Renal cortex interstitium (tissue), 11 donors: ENCODE results near the gene KRT86. TPM values are rescaled to one million over a fixed set of nuclear protein-coding genes. Genes with fewer than 3 reads are reported as not detected.
"Not testable (repeated sequence)": the region's sequence is repeated elsewhere in the genome, so short reads cannot be mapped to it uniquely, and the experiment has no call there.

ENCODE experiments used
- DNase-seq, 11 donors: peaks; one replicate each; pipeline ENCODE4 v3.0.0-alpha.2; 2013; ENCODE audit warnings: low read depth in 9 of 11, low spot score in 4 of 11; ENCODE audit errors: extremely low read depth in 1 of 11
- polyA plus RNA-seq, 3 donors: library from polyadenylated mRNA; unstranded; fragments of 120-200 nt; gene quantifications; one replicate each; pipeline ENCODE4 v1.2.1, GENCODE V29; 2013; ENCODE audit not compliant: insufficient read length in 3 of 3

The KRT86 gene
- polyA plus RNA-seq, 3 donors = not detected

DNA sequence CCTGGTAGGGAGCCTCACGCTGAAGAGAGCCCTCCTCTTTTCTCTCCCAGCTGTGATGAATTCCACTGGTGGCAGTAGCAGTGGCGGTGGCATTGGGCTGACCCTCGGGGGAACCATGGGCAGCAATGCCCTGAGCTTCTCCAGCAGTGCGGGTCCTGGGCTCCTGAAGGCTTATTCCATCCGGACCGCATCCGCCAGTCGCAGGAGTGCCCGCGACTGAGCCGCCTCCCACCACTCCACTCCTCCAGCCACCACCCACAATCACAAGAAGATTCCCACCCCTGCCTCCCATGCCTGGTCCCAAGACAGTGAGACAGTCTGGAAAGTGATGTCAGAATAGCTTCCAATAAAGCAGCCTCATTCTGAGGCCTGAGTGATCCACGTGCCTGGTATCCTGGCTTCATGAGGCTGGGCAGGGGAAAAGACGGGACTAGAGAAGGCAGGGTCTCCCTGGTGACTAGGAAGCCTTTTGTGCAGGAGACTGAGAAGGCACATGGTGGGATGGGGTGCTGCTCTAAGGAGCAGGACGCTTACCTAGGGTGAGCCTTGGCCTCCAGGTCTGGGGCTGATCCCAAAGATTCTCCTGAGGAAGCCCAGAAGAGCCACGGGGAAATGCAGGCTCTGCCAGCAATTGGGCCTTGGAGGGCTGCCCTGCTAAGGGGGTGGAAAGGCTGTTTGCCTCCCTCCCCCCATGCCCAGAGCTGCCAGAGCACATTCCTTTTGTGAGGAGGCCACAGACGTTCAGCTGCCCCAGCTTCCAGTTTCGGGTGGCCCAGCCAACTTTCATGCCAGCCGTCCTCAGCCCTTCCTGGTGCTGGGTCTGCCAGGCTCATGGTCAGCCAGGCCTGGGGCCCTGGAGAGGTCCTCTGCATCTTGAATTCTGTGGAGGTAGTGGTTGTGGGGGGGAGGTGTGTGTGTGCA, 25.6 kb upstream of the KRT86 start:
- DNase-seq = no peak

DNA sequence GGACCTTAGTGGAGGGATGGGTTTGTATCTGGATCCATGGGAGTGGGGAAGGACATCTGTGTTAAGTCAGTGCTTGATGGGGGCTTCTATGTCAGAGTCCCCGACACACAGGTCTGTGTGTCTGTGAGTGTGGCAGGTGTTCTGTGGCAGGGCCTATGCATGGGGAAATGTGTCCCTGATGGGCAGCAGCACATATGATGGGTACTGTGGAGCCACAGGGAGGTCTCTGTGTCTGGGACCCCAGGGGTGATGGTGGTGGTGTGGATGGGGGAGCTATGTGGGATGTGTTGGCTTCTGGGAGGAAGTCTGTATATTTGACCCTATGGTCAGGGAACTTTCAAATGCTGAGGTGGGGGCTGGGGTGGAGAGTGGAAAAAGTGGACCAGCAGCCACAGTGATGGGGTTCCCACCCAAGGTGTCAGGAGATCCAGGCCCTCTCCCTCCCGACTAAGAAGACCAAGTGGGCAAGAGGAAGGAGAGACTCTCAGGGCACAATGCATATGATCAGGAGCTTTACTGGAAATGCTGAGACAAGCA, 24.9 kb upstream of the KRT86 start:
- no peak for DNase-seq

DNA sequence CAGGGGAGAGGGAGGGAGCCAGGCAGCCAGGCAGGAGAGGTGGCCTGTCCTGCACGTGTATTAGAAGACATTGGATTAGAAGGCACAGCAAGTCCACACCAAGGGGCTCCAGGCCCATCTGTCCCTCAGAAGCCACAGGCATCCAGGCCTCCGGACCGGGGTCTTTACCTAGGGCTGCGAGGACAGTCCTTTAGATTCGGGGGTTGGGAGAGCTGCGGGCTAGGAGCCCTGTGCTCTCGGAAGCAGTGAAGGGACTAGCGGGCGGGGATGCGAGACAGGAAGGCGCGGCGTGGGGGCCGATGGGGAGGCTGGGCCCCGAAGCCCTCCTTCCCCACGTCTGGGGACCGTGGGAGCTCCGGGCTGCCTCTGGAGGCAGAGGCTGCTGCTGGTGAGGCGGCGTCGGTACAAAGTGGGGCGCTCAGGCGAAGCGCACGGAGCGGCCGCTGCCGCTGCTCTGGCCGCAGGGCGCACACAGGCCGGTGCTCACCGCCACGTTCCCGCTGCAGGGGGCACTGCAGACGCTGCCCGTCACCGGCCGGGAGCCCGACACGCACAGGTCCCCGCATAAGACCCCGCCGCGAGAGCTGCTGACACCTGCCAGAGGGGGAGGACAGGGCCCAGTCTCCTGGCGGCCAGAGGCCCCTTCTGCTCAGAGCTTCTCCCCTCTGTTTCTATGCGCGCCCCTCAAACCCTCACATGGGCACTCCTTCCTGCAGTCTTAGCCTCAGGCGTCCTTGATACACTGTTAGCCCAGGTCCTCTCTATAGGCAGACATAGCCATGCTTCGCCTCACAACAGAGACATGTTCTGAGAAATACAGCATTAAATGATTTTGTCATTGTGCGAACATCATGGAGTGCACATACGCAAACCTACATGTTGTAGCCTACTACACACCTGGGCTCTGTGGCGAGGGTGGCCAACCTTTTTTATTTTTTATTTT, 24.1 kb upstream of the KRT86 start:
- no peak for DNase-seq

- DNase-seq = no peak
Observed at GRCh38 chr12:52251367-52252051, 22.9 kb upstream of the KRT86 start.

DNA sequence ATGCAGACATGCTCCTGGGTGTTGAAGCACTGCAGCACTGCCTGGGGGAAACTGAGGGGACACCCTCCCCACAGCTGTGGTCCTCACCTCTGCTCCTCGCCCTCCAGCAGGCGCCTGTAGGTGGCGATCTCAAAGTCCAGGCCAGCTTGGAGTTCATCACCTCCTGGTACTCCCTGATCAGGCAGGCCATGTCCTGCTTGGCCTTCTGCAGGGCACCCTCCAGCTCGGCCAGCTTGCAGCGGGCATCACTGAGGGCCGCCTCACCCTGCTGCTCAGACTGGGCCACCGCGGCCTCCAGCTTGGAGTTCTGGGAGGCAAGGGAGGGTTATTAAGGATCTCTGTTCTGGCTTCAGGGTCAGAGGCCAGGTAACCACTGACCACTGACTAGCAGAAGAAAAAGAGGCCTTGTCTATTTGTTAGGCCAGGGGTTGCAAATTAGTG, 22.2 kb upstream of the KRT86 start:
- DNase-seq = not testable (repeated sequence)

- DNase-seq = no peak
Observed at GRCh38 chr12:52252728-52253343, 21.6 kb upstream of the KRT86 start.

DNA sequence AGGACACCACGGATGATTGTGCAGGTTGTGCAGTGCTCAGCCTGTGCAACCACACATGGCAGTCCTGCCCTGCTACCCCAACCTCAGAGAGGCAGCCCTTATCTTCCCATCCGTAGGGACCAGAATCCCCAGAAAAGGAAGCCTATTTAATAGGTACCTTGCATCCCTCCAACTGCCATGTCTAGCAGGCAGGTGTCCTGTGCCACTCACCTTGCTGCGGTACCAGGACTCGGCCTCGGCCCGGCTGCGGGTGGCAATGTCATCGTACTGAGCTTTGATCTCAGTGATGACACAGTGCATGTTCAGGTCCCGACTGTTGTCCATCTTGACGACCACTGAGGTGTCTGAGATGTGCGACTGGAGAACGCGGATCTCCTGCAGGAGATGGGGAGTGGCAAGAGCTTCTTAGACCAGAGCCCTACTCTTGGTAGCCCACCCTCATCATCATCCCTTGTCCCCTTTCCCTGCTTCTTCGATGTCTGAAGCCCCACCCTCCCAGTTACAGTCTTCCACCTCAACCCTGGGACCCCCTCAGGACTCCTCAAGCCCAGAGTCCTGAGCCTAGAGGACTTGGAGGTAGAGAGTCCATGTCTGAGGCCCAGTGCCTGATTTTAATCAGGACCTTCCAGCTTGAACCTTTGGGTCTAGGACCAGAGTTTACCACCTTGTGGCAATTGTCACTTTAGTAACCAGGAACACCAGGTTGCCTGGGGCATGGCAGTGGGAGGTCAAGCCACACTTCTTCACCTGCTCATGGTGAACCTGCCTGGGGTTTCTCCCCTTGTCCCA, 20.9 kb upstream of the KRT86 start:
- no peak for DNase-seq

GRCh38 chr12:52254180-52254964, 20.1 kb upstream of the KRT86 start:
- DNase-seq = no peak

DNA sequence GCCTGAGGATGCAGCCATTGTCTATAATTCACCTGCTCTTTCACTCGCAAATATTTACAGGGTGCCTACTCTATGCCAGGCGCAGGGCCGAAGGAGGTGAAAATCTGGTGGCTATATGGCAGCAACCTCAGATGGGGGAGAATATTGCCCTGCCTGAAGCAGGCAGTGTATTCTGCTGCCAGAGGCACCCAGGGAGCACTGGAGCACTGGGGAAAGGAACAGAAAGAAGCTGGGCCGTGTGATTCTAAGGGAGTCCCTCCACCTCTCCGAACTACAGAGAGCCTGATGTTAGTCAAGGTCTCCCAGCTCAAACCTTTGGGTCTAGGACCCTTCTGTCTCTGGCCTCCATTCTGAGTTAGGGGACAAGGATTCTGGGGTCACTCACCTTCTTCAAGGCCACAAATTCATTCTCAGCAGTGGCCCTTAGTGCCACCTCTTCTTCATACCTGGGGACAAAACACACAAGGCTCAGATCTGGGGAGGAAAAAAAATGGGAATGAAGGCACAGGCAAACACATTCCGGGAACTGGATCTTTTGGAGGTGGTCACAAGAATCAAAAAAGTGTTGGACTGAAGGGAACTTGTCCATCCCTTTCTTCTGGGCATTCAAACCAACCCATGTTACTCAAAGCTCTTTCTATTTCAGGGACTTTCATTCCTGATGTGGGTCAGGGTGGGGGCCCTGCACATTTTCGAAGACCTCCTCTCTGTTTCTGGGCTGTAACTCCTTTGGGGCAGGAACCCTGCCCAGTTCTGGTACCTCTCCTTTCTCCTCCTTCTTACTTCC, 19.3 kb upstream of the KRT86 start:
- DNase-seq = no peak

DNA sequence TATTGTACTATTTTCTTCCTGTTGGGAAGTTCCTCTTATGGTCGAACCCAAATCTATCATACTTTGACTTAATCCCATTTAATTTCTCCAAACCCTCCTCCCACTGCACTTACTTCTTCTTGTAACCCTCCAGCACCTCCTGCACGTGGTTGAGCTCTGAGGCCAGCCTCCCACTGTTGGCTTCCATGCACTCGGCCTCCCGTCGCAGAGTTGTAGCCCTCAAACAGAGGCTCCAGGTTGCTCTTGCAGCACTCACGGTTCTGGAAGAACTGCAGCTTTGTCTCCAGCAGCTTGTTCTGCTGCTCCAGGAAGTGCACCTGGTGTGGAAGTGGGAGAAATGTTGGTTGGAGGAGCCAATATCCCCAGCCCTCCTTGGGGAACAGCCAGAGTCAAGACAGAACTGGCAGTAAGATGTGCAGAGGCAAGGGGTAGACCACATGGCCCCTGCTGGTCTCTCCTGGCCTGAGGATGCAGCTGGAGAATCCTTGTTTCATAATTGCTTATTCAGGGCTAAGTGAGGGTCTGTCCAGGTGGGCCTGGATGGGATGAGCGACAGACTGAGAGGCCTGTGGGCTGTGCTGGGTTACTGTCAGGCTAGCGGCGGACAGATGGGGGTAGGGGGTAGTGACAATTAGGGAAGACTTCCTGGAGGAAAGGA, 18.4 kb upstream of the KRT86 start:
- no peak for DNase-seq

DNA sequence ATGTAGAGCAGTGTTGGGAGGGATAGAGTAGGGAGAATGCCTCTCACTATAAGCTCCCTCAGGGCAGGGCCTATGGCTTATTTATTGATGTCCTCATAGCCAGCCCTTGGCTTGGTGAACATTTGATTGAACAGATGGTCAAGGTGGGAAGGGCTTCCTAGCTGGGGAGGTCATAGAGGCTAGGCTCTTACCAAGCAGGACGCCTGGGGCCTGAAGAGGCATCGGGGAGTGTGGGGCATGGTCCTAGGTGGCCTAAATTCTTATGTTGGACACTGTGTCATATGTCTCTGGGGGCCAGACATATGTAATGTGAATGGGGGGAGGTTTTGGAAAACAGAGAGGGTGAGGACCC, 17.9 kb upstream of the KRT86 start:
- no peak for DNase-seq

DNA sequence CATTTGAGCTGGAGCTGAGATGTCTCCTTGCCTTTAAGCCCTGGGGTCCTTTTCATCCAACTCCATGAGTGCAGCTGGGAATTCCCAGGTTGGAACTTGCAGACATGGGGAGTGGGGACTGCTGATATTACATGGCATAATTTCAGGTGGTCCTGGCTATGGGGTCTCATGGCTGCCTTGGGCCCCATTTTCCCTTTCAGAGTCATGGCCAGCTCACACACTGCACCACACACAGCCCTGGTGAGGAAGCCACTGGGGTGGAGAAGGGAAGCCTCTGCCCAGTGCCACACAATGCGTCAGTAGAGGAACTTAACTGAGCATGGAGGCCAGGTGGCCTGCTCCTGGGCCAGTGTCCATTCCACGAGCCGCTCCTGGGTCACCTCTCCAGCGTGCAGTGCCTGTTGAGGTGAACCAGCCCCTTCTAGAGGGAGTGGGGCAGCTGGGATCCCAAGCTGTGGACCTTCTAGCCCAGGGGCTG, 17.3 kb upstream of the KRT86 start:
- DNase-seq = no peak

GRCh38 chr12:52257922-52258321, 16.5 kb upstream of the KRT86 start:
- DNase-seq = not testable (repeated sequence)

GRCh38 chr12:52258335-52258901, 16.0 kb upstream of the KRT86 start:
- peak in 2 of 11 donors; percentile 29 to 36 for DNase-seq

DNA sequence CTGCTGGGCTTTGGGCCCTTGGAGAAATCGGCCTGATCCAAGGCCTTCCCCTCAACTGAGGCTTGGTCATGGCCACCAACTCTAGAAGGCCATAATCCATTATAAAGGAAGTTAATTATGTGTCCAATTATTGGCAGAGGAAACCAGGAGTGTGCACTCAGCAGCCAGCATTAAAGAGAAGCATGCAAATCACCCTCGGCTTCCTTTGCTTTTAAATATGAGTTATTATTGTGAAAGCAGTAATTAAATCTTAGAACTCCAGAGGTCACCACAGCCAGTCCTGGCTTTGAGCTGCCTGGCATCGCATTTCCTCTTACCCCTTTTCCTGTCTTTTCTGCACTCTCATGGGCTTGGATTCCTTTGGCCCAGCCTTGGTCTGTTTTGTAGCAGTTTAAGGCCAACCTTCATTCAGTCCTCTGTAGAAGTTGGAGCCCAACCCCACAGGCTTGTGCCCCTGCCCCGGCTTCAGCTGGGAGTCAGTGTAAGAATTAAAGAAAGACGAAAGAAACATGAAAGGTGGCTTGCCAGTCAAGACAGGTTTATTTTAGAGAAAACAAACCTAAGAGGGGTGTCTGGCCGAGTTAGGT, 14.7 kb upstream of the KRT86 start:
- DNase-seq = no peak
